Smooth muscle cell (in vitro differentiated cells): ENCODE data around the gene HUWE1. TPM values are rescaled to one million over a fixed set of nuclear protein-coding genes. Genes with fewer than 3 reads are reported as not detected.

Source experiments
- DNase-seq: peaks from one replicate; lab custom pipeline; 2025; ENCODE audit not compliant: unreplicated experiment; lab: John Stamatoyannopoulos, UW
- H2AFZ ChIP-seq: fragments of 200-600 bp; sonication (generic); 2 replicates; pipeline ENCODE4 v1.6.0; 2016; ENCODE audit warnings: antibody characterized with exemption, low read depth, mild to moderate bottlenecking
- H3F3A ChIP-seq: fragments of 200-600 bp; sonication (generic); 2 replicates; pipeline ENCODE4 v1.6.0; 2017; ENCODE audit warnings: antibody characterized with exemption, low read depth
- H3K27ac ChIP-seq: fragments of 200-600 bp; sonication (generic); 2 replicates; pipeline ENCODE4 v1.5.1; 2016; ENCODE audit warnings: low read depth, mild to moderate bottlenecking
- H3K27me3 ChIP-seq: fragments of 200-600 bp; sonication (generic); 2 replicates; pipeline ENCODE4 v1.6.1; 2016; ENCODE audit warnings: low read depth, mild to moderate bottlenecking
- H3K36me3 ChIP-seq: fragments of 200-600 bp; sonication (generic); 2 replicates; pipeline ENCODE4 v1.5.1; 2016; ENCODE audit warnings: low read depth
- H3K4me1 ChIP-seq: fragments of 200-600 bp; sonication (generic); 2 replicates; pipeline ENCODE4 v1.5.1; 2016; ENCODE audit warnings: low read depth
- H3K4me2 ChIP-seq: fragments of 200-600 bp; sonication (generic); 2 replicates; pipeline ENCODE4 v1.6.0; 2016; ENCODE audit warnings: mild to moderate bottlenecking
- H3K4me3 ChIP-seq: fragments of 200-600 bp; sonication (generic); 2 replicates; pipeline ENCODE4 v1.5.1; 2016; ENCODE audit warnings: mild to moderate bottlenecking
- H3K79me2 ChIP-seq: fragments of 200-600 bp; sonication (generic); 2 replicates; pipeline ENCODE4 v1.6.0; 2016; ENCODE audit warnings: low read depth, mild to moderate bottlenecking
- H3K9ac ChIP-seq: fragments of 200-600 bp; sonication (generic); 2 replicates; pipeline ENCODE4 v1.6.0; 2016; ENCODE audit warnings: low read depth
- H3K9me3 ChIP-seq: fragments of 200-600 bp; sonication (generic); replicated peaks from 2 replicates; pipeline ENCODE4 v1.5.1; 2016; ENCODE audit warnings: low read depth
- H4K20me1 ChIP-seq: fragments of 200-600 bp; sonication (generic); 2 replicates; pipeline ENCODE4 v1.6.0; 2016; ENCODE audit warnings: low read depth
- WGBS: methylation state at CpG from one replicate; pipeline ENCODE4 v1.1.7; 2016; ENCODE audit warnings: low lambda C conversion rate; 5-methylcytosine and 5-hydroxymethylcytosine counted together
- polyA plus RNA-seq: library from polyadenylated mRNA; unstranded; fragments of >200 nt; fragmentation: Nextera tagmentation; extraction: Ambion mirVana; gene quantifications from 2 replicates; pipeline ENCODE4 v1.2.1, GENCODE V29; 2016
- total RNA-seq: library from RNA; depleted of rRNA; stranded (reverse); fragments of >200 nt; gene quantifications from 2 replicates; pipeline ENCODE4 v1.2.3, GENCODE V29; 2014
- TF ChIP-seq, protein P1 (sequence below): fragments of 200-600 bp; sonication (generic); IDR thresholded peaks from 2 replicates; pipeline ENCODE4 v1.5.1; 2017; ENCODE audit warnings: borderline replicate concordance, mild to moderate bottlenecking, antibody characterized with exemption; ENCODE audit not compliant: insufficient read depth, poor library complexity, severe bottlenecking

The HUWE1 gene
- total and polyA plus RNA-seq, 2 experiments from 2014 or later = 29.4 to 122 TPM

DNA sequence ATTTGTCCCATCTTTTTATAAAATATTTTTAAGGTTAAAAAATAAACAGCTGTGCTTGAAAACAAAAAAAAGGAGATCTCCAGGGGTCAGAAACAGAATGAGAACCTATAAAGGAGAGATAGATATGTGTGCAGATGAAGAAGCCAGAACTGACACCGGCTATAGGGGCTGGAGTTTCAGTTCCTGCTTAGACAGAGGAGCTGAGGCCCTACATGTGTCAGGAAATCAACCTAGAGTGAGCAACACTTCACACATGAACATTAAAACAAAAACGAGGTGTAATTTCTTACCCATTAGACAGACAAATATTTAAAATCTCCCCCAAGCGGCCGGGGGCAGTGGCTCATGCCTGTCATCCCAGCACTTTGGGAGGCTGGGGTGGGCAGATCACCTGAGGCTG, 17.8 kb upstream of the HUWE1 start:
- WGBS = 85% methylated on average over 4 of the region's 4 CpGs

DNA sequence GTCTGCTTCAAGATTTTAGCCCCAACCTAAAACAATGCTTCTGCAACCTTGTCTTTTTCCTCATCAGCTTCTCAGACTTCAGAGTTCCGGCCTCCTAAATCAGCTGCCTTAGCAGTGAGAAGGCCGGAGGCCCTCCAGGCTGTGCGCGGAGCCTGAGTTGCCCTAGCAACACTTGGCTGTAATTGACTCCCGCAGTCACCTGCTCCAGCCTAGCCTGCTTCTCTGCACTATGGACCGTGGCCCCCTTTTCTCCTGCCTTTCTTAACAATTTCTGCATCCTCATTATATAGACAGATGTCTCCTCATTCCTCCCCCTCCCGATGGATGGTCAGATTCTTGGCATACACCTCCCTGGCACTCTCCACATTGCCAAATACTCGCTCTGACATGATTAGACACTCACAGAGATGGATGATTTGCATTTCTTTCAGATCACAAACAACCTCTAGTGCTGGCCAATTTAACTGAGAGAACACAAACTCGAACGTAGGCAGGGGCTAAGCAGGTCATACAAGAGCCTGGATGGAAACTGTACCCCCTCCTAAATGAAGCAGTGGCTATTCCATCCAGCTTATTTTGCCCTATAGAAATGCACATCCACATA, 9.5 kb upstream of the HUWE1 start:
- 75% methylated on average over 10 of the region's 10 CpGs for WGBS

More for the DNA sequence above, 17.8 kb upstream of the HUWE1 start:
- no peaks in the 10 kb centered on the region for H3F3A ChIP-seq
- H3K4me2 ChIP-seq = no peak overlapping the region
- no peak overlapping the region for H2AFZ ChIP-seq
- H3K36me3 ChIP-seq = no peaks in the 10 kb centered on the region
- H3K4me3 ChIP-seq = no peak overlapping the region
- H3K9me3 ChIP-seq = no peaks in the 10 kb centered on the region
- no peaks in the 10 kb centered on the region for H3K27me3 ChIP-seq
- H3K79me2 ChIP-seq = no peaks in the 10 kb centered on the region
- no peak for DNase-seq
- TF ChIP-seq, protein P1, sequence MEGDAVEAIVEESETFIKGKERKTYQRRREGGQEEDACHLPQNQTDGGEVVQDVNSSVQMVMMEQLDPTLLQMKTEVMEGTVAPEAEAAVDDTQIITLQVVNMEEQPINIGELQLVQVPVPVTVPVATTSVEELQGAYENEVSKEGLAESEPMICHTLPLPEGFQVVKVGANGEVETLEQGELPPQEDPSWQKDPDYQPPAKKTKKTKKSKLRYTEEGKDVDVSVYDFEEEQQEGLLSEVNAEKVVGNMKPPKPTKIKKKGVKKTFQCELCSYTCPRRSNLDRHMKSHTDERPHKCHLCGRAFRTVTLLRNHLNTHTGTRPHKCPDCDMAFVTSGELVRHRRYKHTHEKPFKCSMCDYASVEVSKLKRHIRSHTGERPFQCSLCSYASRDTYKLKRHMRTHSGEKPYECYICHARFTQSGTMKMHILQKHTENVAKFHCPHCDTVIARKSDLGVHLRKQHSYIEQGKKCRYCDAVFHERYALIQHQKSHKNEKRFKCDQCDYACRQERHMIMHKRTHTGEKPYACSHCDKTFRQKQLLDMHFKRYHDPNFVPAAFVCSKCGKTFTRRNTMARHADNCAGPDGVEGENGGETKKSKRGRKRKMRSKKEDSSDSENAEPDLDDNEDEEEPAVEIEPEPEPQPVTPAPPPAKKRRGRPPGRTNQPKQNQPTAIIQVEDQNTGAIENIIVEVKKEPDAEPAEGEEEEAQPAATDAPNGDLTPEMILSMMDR = no peak
- H3K4me1 ChIP-seq = no peaks in the 10 kb centered on the region
- no peaks in the 10 kb centered on the region for H4K20me1 ChIP-seq
- H3K9ac ChIP-seq = no peak overlapping the region
- no peak overlapping the region for H3K27ac ChIP-seq

DNA sequence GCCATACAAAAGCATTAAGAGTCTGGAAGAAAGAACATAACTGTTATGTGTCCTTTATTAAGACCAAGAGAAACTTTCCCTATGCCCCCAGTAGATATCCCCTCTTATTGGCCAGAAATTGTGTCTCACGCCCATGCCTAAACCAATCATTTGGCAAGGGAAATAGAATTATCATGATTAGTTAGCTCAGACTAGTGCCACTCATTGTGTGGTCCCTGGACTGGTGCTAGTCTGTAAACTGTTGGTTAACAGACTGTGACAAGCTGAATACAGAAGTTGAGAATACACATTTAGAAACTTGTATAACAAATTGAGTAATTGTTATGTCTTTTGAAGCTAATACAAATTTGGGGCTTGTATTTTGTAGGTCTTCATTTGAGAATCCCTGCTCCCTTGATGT, 8.1 kb upstream of the HUWE1 start:
- no peaks in the 10 kb centered on the region for H3K9me3 ChIP-seq
- H3F3A ChIP-seq = no peaks in the 10 kb centered on the region
- no peaks in the 10 kb centered on the region for H3K4me1 ChIP-seq
- H3K36me3 ChIP-seq = no peaks in the 10 kb centered on the region
- no peaks in the 10 kb centered on the region for H3K27me3 ChIP-seq
- no peak overlapping the region for H3K4me2 ChIP-seq
- no peak overlapping the region for H3K27ac ChIP-seq
- DNase-seq = no peak
- H3K4me3 ChIP-seq = no peak overlapping the region
- H3K9ac ChIP-seq = no peak overlapping the region
- 80% methylated on average over 1 of the region's 1 CpG for WGBS
- H4K20me1 ChIP-seq = no peaks in the 10 kb centered on the region
- TF ChIP-seq, protein P1 = no peak
- no peak overlapping the region for H2AFZ ChIP-seq
- no peaks in the 10 kb centered on the region for H3K79me2 ChIP-seq

More for the DNA sequence above, 9.5 kb upstream of the HUWE1 start:
- H3K9ac ChIP-seq = no peak overlapping the region
- H3K4me2 ChIP-seq = no peak overlapping the region
- H3K4me3 ChIP-seq = no peak overlapping the region
- H3K4me1 ChIP-seq = no peaks in the 10 kb centered on the region
- TF ChIP-seq, protein P1 = no peak
- no peaks in the 10 kb centered on the region for H3K79me2 ChIP-seq
- no peak for DNase-seq
- H3K27ac ChIP-seq = no peak overlapping the region
- H2AFZ ChIP-seq = no peak overlapping the region
- no peaks in the 10 kb centered on the region for H3K9me3 ChIP-seq
- H3K27me3 ChIP-seq = no peaks in the 10 kb centered on the region
- H3K36me3 ChIP-seq = no peaks in the 10 kb centered on the region
- H4K20me1 ChIP-seq = no peaks in the 10 kb centered on the region
- no peaks in the 10 kb centered on the region for H3F3A ChIP-seq

DNA sequence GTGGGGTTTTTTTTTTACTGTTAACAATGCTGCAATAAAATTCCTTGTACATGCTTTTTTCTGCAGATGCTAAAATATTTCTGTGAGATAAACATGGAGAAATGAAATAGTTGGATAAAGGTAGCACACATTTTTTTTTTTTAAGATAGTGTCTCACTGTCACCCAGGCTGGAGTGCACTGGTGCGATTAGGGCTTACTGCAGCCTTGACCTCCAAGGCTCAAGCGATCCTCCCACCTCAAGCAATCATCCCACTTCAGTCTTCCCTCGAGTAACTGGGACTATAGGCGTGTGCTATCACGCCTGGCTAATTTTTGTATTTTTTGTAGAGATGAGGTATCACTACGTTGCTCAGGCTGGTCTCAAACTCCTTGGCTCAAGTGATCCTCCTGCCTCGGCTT, 1.8 kb upstream of the HUWE1 start:
- H3K36me3 ChIP-seq = no peaks in the 10 kb centered on the region
- H4K20me1 ChIP-seq = no peaks in the 10 kb centered on the region
- H3K4me2 ChIP-seq = no peak overlapping the region
- WGBS = 81% methylated on average over 7 of the region's 7 CpGs
- H3K4me1 ChIP-seq = no peaks in the 10 kb centered on the region
- no peak overlapping the region for H2AFZ ChIP-seq
- DNase-seq = no peak
- no peaks in the 10 kb centered on the region for H3K27me3 ChIP-seq
- TF ChIP-seq, protein P1 = no peak
- no peaks in the 10 kb centered on the region for H3F3A ChIP-seq
- no peak overlapping the region for H3K9ac ChIP-seq
- no peak overlapping the region for H3K27ac ChIP-seq
- no peaks in the 10 kb centered on the region for H3K9me3 ChIP-seq
- no peaks in the 10 kb centered on the region for H3K79me2 ChIP-seq
- no peak overlapping the region for H3K4me3 ChIP-seq
